Placental epithelial cell (primary cell): Measurements from ENCODE around the gene PSMD11. TPM values are rescaled to one million over a fixed set of nuclear protein-coding genes. Genes with fewer than 3 reads are reported as not detected.

ENCODE experiments used
- small RNA-seq: library from RNA; depleted of rRNA; stranded (forward); fragments of <200 nt; gene quantifications from one replicate; pipeline ENCODE3, GENCODE V24; 2012
- total RNA-seq: library from RNA; depleted of rRNA; stranded (reverse); fragments of >200 nt; gene quantifications from 2 replicates; pipeline ENCODE4 v1.2.3, GENCODE V29; 2012

Gene PSMD11
- total RNA-seq, result 45.9 and 92.3 TPM in 2 replicates

GRCh38 chr17:32444301-32445073 lies at the start of gene PSMD11:
Gene PSMD11, plus strand, starts transcription at chr17:32444510. Its CDS starts 14 bp downstream, at chr17:32444524.

DNA sequence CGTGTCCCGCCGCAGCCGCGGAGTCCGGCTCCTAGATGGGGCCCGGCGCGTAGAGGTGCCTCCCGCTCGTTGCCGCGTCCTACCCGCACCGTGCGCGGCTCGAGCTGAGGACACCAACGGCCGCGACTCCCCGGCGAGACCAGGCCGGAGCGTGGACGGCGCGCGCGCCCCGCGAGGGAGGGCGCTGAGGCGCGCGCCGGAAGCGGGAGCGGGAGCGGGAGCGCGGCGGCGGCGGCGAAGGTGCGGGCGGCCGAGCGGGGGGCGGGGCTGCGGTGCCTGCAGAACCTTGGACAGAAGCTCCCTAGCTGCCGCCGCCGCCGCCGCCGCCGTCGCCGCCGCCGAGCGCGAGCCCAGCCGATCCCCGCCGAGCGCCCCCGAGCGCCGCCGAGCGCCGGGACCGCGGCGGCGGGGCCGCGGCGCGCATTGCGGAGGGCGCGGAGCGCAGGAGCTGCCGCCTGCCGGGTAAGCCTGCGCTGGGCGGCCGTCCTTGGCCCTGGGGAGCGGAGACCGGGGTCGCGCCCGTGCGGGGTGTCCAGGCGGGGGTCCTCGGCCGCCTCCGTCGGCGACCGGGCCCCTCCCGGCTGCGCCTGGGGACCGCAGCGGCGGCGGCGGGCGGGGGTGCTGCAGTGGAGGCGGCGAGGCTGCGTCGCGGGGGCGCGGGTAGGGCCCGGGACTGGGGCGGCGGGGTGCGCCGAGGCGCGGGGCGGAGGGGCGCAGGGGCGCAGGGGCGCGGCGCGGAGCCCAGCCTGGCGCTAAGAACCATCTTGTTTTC lies 42.6 kb downstream of the PSMD11 start, which contains the start of gene CDK5R1:
Gene CDK5R1, plus strand, starts transcription at position 293 of the 772 bp plus-strand sequence. CDS start 628 bp downstream, outside the sequence.

Small RNA genes lying within 50 kb of the gene (small RNA-seq; reads per million reads assigned to genes)
- gene AC005899.2 (not detected), gene AC005899.6 (not detected), gene RF00019 (not detected)

Other genes with a start within 250 kb of the PSMD11 start
- under 0.01 and 0.39 TPM in 2 replicates for gene RHBDL3, start 178.7 kb upstream of the PSMD11 start, total RNA-seq
- gene C17orf75, start 102.3 kb upstream of the PSMD11 start, total RNA-seq, result 11.4 and 16.8 TPM in 2 replicates
- gene ZNF207, start 94.4 kb upstream of the PSMD11 start, total RNA-seq, result 95.0 and 152 TPM in 2 replicates
- 8.2 and 14.7 TPM in 2 replicates for gene CDK5R1, start 42.5 kb downstream of the PSMD11 start, total RNA-seq